PC-9 (cell line): Measurements from ENCODE around the gene PORCN. TPM values are rescaled to one million over a fixed set of nuclear protein-coding genes. Genes with fewer than 3 reads are reported as not detected.

Experiments used
- BruUV-seq: library from RNA; stranded (reverse); fragments of 400-500 nt; replicated peaks from 2 replicates; lab custom pipeline; 2021; lab: Mats Ljungman, UMichigan
- CTCF ChIA-PET: fragments of 300-600 bp; sonication (Branson Sonifier 250); formaldehyde crosslinking; loops from one replicate; lab custom pipeline; 2022; ENCODE audit warnings: antibody characterized with exemption; lab: Charles Lee
- POLR2A ChIA-PET: fragments of 300-600 bp; sonication (Branson Sonifier 250); formaldehyde crosslinking; loops from one replicate; lab custom pipeline; 2022; ENCODE audit warnings: antibody characterized with exemption; ENCODE audit not compliant: unreplicated experiment; lab: Charles Lee
- DNase-seq, 2 experiments: peaks; one replicate each; pipeline versions ENCODE4 v3.0.0 to v3.0.0-alpha.2; 2015 to 2022; ENCODE audit warnings: mixed read lengths in 1 of 2
- H2AFZ ChIP-seq: fragments of 200-600 bp; sonication (generic); 2 replicates; pipeline ENCODE4 v1.8.1; 2017; ENCODE audit warnings: antibody characterized with exemption
- H3F3A ChIP-seq: fragments of 200-600 bp; sonication (generic); 2 replicates; pipeline ENCODE4 v1.8.1; 2017; ENCODE audit warnings: antibody characterized with exemption, mild to moderate bottlenecking, low read depth; ENCODE audit not compliant: insufficient read depth
- H3K27ac ChIP-seq: fragments of 200-600 bp; sonication (generic); 2 replicates; pipeline ENCODE4 v1.6.1; 2016; ENCODE audit warnings: mixed run types
- H3K27me3 ChIP-seq: fragments of 200-600 bp; sonication (generic); 2 replicates; pipeline ENCODE4 v1.6.1; 2016; ENCODE audit warnings: low read depth, mixed run types; ENCODE audit not compliant: insufficient read depth
- H3K36me3 ChIP-seq: fragments of 200-600 bp; sonication (generic); 2 replicates; pipeline ENCODE4 v1.6.1; 2016; ENCODE audit warnings: low read depth, mixed run types
- H3K4me1 ChIP-seq: fragments of 200-600 bp; sonication (generic); replicated peaks from 2 replicates; pipeline ENCODE4 v1.6.1; 2016; ENCODE audit warnings: mixed run types; ENCODE audit not compliant: insufficient read depth
- H3K4me2 ChIP-seq: fragments of 200-600 bp; sonication (generic); 2 replicates; pipeline ENCODE4 v1.6.1; 2017; ENCODE audit warnings: mixed run types
- H3K4me3 ChIP-seq: fragments of 200-600 bp; sonication (generic); 2 replicates; pipeline ENCODE4 v1.6.1; 2016; ENCODE audit warnings: mixed run types
- H3K79me2 ChIP-seq: fragments of 200-600 bp; sonication (generic); 2 replicates; pipeline ENCODE4 v1.6.1; 2017; ENCODE audit warnings: low read depth, mixed run types
- H3K9me2 ChIP-seq: fragments of 200-600 bp; sonication (generic); 2 replicates; pipeline ENCODE4 v1.8.1; 2017; ENCODE audit warnings: mild to moderate bottlenecking; ENCODE audit not compliant: insufficient read depth
- H3K9me3 ChIP-seq: fragments of 200-600 bp; sonication (generic); 2 replicates; pipeline ENCODE4 v1.8.1; 2016; ENCODE audit warnings: low read depth; ENCODE audit not compliant: insufficient read depth
- H4K20me1 ChIP-seq: fragments of 200-600 bp; sonication (generic); 2 replicates; pipeline ENCODE4 v1.8.1; 2017; ENCODE audit not compliant: insufficient read depth
- CTCF ChIP-seq: fragments of 200-600 bp; sonication (generic); conservative IDR thresholded peaks from 2 replicates; pipeline ENCODE4 v1.6.1; 2017; ENCODE audit warnings: mixed run types, antibody characterized with exemption, mild to moderate bottlenecking, moderate library complexity
- EZH2 ChIP-seq: fragments of 200-600 bp; sonication (generic); IDR thresholded peaks from 2 replicates; pipeline ENCODE4 v1.8.0; 2017; ENCODE audit warnings: antibody characterized with exemption, low read depth
- intact Hi-C: fragments of 100-400 bp; cut with micrococcal nuclease; formaldehyde crosslinking; loops from one replicate; pipeline ENCODE4 v1.10.0; 2022; ENCODE audit not compliant: unreplicated experiment
- total RNA-seq: library from RNA; stranded (reverse); gene quantifications from 2 replicates; pipeline ENCODE4 v1.2.3, GENCODE V29; 2021

PORCN gene
- total RNA-seq, 1 experiment from 2014 or later, result 11.9 TPM

GRCh38 chrX:48520976-48521352, 12.2 kb downstream of the PORCN start:
- TSS peak; percentile 76 for BruUV-seq
- Histone ChIP-seq H3K36me3 (no peaks in the 10 kb centered on the region), H3K9me3 (no peaks in the 10 kb centered on the region), H3K27me3 (no peaks in the 10 kb centered on the region), H3K4me2 (peak overlapping the region; percentile 61), H3K27ac (no peak overlapping the region), H3K79me2 (0 out of 2 replicates have a peak, but pooled peaks cover 8% of the 10 kb centered on the region), H3K9me2 (no peaks in the 10 kb centered on the region), H3K4me3 (peak overlapping the region; percentile 59; the same call in 1 of the 2 replicates), H4K20me1 (no peaks in the 10 kb centered on the region), H3F3A (no peaks in the 10 kb centered on the region), H3K4me1 (no peaks in the 10 kb centered on the region), H2AFZ (no peak overlapping the region)
- DNase-seq, result no peak
- no peak for TF ChIP-seq CTCF
- no peak for TF ChIP-seq EZH2
- POLR2A ChIA-PET, result no interaction called here
- CTCF ChIA-PET, result no interaction called here
- intact Hi-C loops, result loop anchor here (1.0 kb wide), 1 partner anchor 34 kb away; no protein-coding TSS in a partner anchor

- H3F3A ChIP-seq, result no peaks in the 10 kb centered on the region
- H4K20me1 ChIP-seq, result no peaks in the 10 kb centered on the region
- H3K9me3 ChIP-seq, result no peaks in the 10 kb centered on the region
- TSS peak; percentile 71 for BruUV-seq
- CTCF ChIA-PET, result no interaction called here
- no peak within 1 kb of the TSS for H2AFZ ChIP-seq
- no peak for TF ChIP-seq CTCF
- no peak for TF ChIP-seq EZH2
- peak within 1 kb of the TSS; percentile 68 for H3K4me2 ChIP-seq
- POLR2A ChIA-PET, result interaction anchor here (0.7 kb wide), 1 partner anchor 280 kb away, joined by 8 read pairs; no protein-coding TSS in a partner anchor
- no peaks in the 10 kb centered on the region for H3K36me3 ChIP-seq
- H3K27me3 ChIP-seq, result no peaks in the 10 kb centered on the region
- H3K27ac ChIP-seq, result no peak within 1 kb of the TSS
- H3K79me2 ChIP-seq, result 0 out of 2 replicates have a peak, but pooled peaks cover 8% of the 10 kb centered on the region
- no peaks in the 10 kb centered on the region for H3K9me2 ChIP-seq
- intact Hi-C loops, result loop anchor here (1.0 kb wide), 1 partner anchor 34 kb away; no protein-coding TSS in a partner anchor
- no peaks in the 10 kb centered on the region for H3K4me1 ChIP-seq
- H3K4me3 ChIP-seq, result peak within 1 kb of the TSS; percentile 59
- DNase-seq, result peak; percentile 77 to 84
Observed at GRCh38 chrX:48521353-48522243, 12.8 kb downstream of the PORCN start, which contains the start of gene EBP. TSS of gene EBP (plus strand) at chrX:48521808. CDS start at chrX:48523772, 1,964 bp downstream.

GRCh38 chrX:48522291-48522690, 13.5 kb downstream of the PORCN start:
- TF ChIP-seq EZH2, result no peak
- no peak for TF ChIP-seq CTCF
- H3K4me3 ChIP-seq, result peak overlapping the region; percentile 59
- DNase-seq, result no peak
- no peaks in the 10 kb centered on the region for H4K20me1 ChIP-seq
- intact Hi-C loops, result no loop called here
- ChIA-PET POLR2A (interaction anchor here (0.7 kb wide), 1 partner anchor 279 kb away, joined by 8 read pairs; no protein-coding TSS in a partner anchor), CTCF (no interaction called here)
- H3K27me3 ChIP-seq, result no peaks in the 10 kb centered on the region
- H3K27ac ChIP-seq, result no peak overlapping the region
- no peaks in the 10 kb centered on the region for H3K9me2 ChIP-seq
- H3F3A ChIP-seq, result no peaks in the 10 kb centered on the region
- no peaks in the 10 kb centered on the region for H3K36me3 ChIP-seq
- 0 out of 2 replicates have a peak, but pooled peaks cover 8% of the 10 kb centered on the region for H3K79me2 ChIP-seq
- H3K4me2 ChIP-seq, result peak overlapping the region; percentile 68
- no TSS peak for BruUV-seq
- no peak overlapping the region for H2AFZ ChIP-seq
- H3K9me3 ChIP-seq, result no peaks in the 10 kb centered on the region
- no peaks in the 10 kb centered on the region for H3K4me1 ChIP-seq
